SK-MEL-5 (cell line): ENCODE results near the gene PPP3R1. TPM values are rescaled to one million over a fixed set of nuclear protein-coding genes. Genes with fewer than 3 reads are reported as not detected.

Source experiments
- DNase-seq: peaks from one replicate; pipeline ENCODE4 v3.0.0-alpha.2; 2016; ENCODE audit warnings: low read depth, low spot score
- in situ Hi-C: cut with HindIII; loops from 2 replicates; pipeline ENCODE4 v1.10.0; 2016; ENCODE audit warnings: low sequenced_read_pairs, high pct_unique_total_duplicates, low pct_unique_long_range_greater_than_20kb
- total RNA-seq: library from RNA; depleted of rRNA; stranded (reverse); fragments of >200 nt; shearing (Covaris generic); gene quantifications from 2 replicates; pipeline ENCODE4 v1.2.3, GENCODE V29; 2014

PPP3R1 gene
- total RNA-seq, 1 experiment from 2014 or later: 20.3 TPM

DNA sequence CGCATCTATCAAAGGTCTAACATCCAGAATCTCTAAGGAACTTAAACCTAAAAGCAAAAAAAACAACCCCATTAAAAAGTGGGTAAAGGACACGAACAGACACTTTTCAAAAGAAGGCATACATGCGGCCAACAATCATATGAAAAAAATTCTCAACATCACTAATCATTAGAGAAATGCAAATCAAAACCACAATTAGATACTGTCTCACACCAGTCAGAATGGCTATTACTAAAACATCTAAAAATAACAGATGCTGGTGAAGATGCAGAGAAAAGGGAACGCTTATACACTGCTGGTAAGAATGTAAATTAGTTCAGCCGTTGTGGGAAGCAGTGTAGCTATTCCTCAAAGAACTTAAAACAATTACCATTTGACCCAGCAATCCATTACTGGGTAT, 38.0 kb downstream of the PPP3R1 start:
- no peak for DNase-seq
- in situ Hi-C loops: no loop called here

DNA sequence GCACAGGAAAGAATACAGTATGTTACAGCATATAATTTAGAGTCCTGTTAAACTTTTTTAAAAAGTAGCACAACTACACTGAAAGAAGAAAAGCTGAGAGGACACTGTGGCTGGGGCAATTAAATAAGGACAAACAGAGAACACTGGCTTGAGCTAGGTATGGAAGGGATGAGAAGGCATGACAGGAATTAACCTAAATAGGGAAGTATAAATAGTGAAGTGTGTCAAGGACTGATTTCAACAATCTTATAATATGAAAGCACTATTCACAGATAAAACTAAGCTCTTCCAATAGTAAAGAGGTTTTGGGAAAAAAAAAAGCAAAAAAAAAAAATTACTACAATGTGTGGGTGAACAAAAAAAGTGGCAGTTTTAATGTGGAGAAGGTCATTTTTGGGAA, 45.5 kb downstream of the PPP3R1 start:
- in situ Hi-C loops: no loop called here
- DNase-seq: no peak

GRCh38 chr2:68203587-68203986, 48.7 kb downstream of the PPP3R1 start:
- in situ Hi-C loops: no loop called here

GRCh38 chr2:68200157-68200787, 52.1 kb downstream of the PPP3R1 start:
- in situ Hi-C loops: no loop called here
- no peak for DNase-seq

More at GRCh38 chr2:68203587-68203986, 48.7 kb downstream of the PPP3R1 start:
- DNase-seq: no peak

DNA sequence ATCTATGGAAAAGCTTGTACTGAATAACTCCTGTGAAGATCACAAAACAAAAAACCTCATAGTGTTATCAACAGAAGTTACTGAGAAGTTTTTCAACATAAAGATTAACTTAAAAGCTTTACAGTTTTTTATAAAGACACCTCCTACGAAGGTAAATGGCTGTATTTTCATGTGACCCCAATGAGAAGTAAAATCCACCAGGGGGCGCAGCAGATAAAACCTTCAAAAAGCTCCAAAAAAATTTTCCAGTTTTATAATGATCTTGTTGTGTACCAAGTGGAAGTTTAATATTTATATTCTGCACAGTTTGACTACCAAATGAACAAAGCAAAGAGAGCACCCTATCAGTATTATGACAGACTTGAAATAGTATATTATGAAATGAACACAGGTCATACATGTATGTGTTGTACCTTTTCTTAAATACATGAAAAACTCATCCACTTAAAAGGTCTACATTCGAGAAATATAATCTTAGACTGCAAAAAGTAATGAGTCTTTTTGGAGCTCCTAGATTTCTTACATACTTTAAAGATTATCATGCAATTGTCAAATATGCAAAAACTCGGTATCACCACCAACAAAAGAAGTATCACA, 56.1 kb downstream of the PPP3R1 start:
- in situ Hi-C loops: no loop called here
- peak; percentile 76 for DNase-seq

DNA sequence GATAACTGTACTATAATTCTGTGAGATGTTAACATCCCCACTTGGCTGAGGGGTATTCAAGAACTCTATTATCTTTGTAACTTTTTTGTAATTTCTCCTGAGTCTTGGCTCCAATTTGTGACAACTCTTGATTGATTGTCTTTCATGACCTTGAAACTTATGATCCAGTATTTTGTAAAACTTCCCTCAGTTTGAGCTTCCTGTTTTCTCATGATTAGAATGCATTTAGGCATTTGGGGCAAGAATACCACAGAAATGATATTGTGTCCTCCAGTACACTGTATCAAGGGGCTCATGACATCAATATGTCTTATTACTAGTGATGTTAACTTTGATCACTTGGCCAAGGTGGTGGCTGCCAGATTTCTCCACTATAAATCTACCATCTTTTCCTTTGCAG, 57.2 kb downstream of the PPP3R1 start:
- in situ Hi-C loops: no loop called here
- DNase-seq: no peak

- in situ Hi-C loops: no loop called here
- no peak for DNase-seq
Measured at GRCh38 chr2:68193787-68194372, 58.5 kb downstream of the PPP3R1 start.

DNA sequence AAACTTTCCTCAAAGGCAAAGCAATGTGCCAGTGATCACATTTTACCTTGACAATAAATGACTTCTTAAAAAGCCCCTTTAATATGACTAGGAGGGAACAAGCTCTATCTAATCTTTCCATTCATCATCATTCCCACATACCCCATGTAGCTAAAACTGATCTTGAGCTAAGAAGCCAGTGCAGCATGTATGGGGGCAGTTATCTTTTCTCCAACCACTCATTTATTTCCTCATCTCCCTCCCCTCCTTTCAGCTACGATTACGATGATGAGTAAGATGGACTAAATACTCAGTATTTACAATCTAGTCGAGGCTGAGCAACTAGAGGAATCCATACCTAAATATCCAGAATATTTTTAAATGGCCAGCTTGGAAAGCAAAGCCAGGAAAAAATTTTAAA, 59.2 kb downstream of the PPP3R1 start:
- no peak for DNase-seq
- in situ Hi-C loops: no loop called here

DNA sequence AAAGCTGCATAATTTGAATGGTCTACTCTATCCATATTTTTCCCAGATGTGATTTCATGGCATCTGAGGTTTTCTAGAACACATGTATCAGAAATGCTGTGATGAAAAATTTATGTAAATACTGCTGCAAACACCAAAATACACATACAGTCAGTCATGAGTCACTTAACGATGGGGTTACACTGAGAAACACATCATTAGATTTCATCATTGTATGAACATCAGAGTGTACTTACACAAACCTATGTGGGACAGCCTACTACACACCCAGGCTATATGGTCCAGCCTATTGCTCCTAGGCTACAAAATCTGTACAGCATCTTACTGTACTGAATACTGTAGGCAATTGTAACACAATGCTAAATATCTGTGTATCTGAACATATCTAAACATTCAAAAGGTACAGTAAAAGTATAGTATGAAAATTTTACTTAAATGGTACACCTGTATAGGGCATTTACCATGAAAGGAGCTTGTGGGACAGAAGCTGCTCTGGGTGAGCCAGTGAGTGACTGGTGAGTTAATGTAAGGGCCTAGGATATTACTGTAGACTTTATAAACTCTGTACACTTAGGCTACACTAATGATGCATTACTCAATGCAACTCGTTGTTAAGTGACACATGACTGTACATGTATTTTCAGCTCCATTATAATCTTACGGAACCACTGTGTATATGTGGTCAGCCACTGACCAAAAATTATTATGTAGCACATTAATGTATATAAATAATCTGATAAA, 61.2 kb downstream of the PPP3R1 start:
- no peak for DNase-seq
- in situ Hi-C loops: no loop called here

- no peak for DNase-seq
- in situ Hi-C loops: no loop called here
Measured at GRCh38 chr2:68189991-68190784, 62.1 kb downstream of the PPP3R1 start.

DNA sequence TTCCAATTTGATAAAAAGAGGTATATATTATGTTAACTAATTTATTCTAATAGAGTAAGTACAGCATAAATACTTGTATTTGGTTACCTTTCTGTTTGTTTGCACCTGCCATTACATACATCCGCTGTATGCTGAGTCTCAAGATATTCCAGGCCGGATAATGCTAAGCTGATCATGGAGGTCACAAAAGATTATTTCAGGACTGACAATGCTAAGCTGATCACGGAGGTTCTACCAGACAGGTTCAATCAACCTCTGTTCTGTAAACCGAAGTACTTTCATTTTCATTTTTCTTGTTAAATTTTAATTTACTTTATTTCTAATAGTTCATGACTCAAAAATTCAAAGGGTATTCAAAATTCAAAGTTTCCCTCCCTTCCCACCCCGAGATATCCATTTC, 63.5 kb downstream of the PPP3R1 start:
- in situ Hi-C loops: no loop called here
- no peak for DNase-seq

- DNase-seq: no peak
- in situ Hi-C loops: no loop called here
Measured at GRCh38 chr2:68187329-68187728, 65.0 kb downstream of the PPP3R1 start.

- peak; percentile 79 for DNase-seq
- in situ Hi-C loops: no loop called here
Measured at GRCh38 chr2:68185541-68186164, 66.7 kb downstream of the PPP3R1 start.

DNA sequence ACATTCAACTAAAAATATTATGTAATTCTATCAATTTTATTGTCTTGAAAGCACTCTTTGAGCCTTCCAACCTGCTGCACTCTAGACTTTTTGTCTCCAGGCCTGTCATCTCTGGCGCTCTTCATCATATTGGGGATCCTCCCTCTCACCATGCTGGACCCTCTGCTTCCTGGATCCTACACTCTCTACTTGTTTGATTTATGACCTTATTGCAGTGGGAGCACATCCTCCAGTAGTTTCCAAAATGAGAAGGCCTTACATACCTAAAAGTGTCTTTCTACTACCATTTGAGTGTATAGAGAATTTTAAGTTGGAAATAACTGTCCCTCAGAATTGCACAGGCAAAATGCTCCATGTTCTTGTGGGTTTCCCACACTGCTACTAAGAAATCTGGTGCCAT, 69.4 kb downstream of the PPP3R1 start:
- in situ Hi-C loops: no loop called here
- no peak for DNase-seq

- in situ Hi-C loops: no loop called here
- no peak for DNase-seq
Measured at GRCh38 chr2:68178954-68179627, 73.2 kb downstream of the PPP3R1 start.

GRCh38 chr2:68178432-68178831, 73.9 kb downstream of the PPP3R1 start:
- no peak for DNase-seq

DNA sequence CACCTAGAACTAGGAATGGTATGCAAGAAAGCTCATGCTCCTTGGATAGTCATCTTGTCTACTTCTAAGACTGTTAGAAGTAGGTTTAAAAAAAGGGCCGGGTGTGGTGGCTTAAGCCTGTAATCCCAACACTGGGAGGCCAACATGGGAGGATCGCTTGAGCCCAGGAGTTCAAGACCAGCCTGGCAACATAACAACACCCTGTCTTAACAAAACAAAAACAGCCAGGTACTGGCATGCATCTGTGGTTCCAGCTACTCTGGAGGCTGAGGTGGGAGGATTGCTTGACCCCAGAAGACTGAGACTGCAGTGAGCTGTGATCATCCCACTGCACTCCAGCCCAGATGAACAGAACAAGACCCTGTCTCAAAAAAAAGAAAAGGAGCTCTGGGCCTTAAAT, 74.8 kb downstream of the PPP3R1 start:
- DNase-seq: no peak
- in situ Hi-C loops: no loop called here

More at GRCh38 chr2:68178432-68178831, 73.9 kb downstream of the PPP3R1 start:
- in situ Hi-C loops: no loop called here
